ENCODE results near the gene RASGEF1C.
"Not testable (repeated sequence)": the region's sequence is repeated elsewhere in the genome, so short reads cannot be mapped to it uniquely, and the experiment has no call there.

The RASGEF1C gene

GRCh38 chr5:180135128-180135955 lies 73.7 kb downstream of the RASGEF1C start:
- no peak for DNase-seq

- no peak for DNase-seq
Observed at GRCh38 chr5:180133971-180134508, 75.0 kb downstream of the RASGEF1C start.

GRCh38 chr5:180133551-180133950 lies 75.5 kb downstream of the RASGEF1C start:
- no peak for DNase-seq

- no peak for DNase-seq
Observed at GRCh38 chr5:180133060-180133459, 76.0 kb downstream of the RASGEF1C start.

- no peak for DNase-seq
Observed at GRCh38 chr5:180130876-180131740, 77.9 kb downstream of the RASGEF1C start.

GRCh38 chr5:180130291-180130869 lies 78.6 kb downstream of the RASGEF1C start:
- no peak for DNase-seq

GRCh38 chr5:180129291-180130190 lies 79.5 kb downstream of the RASGEF1C start:
- no peak for DNase-seq

GRCh38 chr5:180128671-180129261 lies 80.2 kb downstream of the RASGEF1C start:
- no peak for DNase-seq

GRCh38 chr5:180127682-180128670 lies 81.0 kb downstream of the RASGEF1C start:
- DNase-seq = no peak

GRCh38 chr5:180126716-180127681 lies 82.0 kb downstream of the RASGEF1C start:
- DNase-seq = no peak

- DNase-seq = not testable (repeated sequence)
Observed at GRCh38 chr5:180126156-180126555, 82.9 kb downstream of the RASGEF1C start.

GRCh38 chr5:180124662-180125061 lies 84.3 kb downstream of the RASGEF1C start:
- DNase-seq = not testable (repeated sequence)

GRCh38 chr5:180122875-180123274 lies 86.1 kb downstream of the RASGEF1C start:
- no peak for DNase-seq

- no peak for DNase-seq
Observed at GRCh38 chr5:180121826-180122413, 87.1 kb downstream of the RASGEF1C start.

GRCh38 chr5:180120237-180121101 lies 88.5 kb downstream of the RASGEF1C start:
- no peak for DNase-seq

GRCh38 chr5:180119903-180120236 lies 89.1 kb downstream of the RASGEF1C start:
- no peak for DNase-seq

GRCh38 chr5:180119031-180119902 lies 89.7 kb downstream of the RASGEF1C start:
- no peak for DNase-seq

All from activated gamma-delta T cell (primary cell).